GM19240 (cell line): ENCODE results near the gene SNTG2.

Experiments
- DNase-seq: peaks from one replicate; pipeline ENCODE4 v3.0.0; 2011; ENCODE audit warnings: low spot score; ENCODE audit not compliant: insufficient read length

SNTG2 gene

GRCh38 chr2:1268034-1268433 is 317.4 kb downstream of the SNTG2 start:
- no peak for DNase-seq

- no peak for DNase-seq
These were observed 319.2 kb downstream of the SNTG2 start for GRCh38 chr2:1269812-1270211.

- DNase-seq, result no peak
These were observed 322.2 kb downstream of the SNTG2 start for GRCh38 chr2:1272835-1273234.

- DNase-seq, result no peak
These were observed 327.0 kb downstream of the SNTG2 start for GRCh38 chr2:1277634-1278033.

- DNase-seq, result no peak
These were observed 327.5 kb downstream of the SNTG2 start for GRCh38 chr2:1278125-1278524.

- DNase-seq, result no peak
These were observed 328.2 kb downstream of the SNTG2 start for GRCh38 chr2:1278861-1279260.

- DNase-seq, result no peak
These were observed 331.9 kb downstream of the SNTG2 start for GRCh38 chr2:1282552-1282951.

GRCh38 chr2:1283020-1283801 is 332.6 kb downstream of the SNTG2 start:
- DNase-seq, result no peak

GRCh38 chr2:1283871-1284270 is 333.2 kb downstream of the SNTG2 start:
- no peak for DNase-seq

- no peak for DNase-seq
These were observed 336.3 kb downstream of the SNTG2 start for GRCh38 chr2:1286929-1287328.

- no peak for DNase-seq
These were observed 336.8 kb downstream of the SNTG2 start for GRCh38 chr2:1287427-1287826.

- no peak for DNase-seq
These were observed 344.3 kb downstream of the SNTG2 start for GRCh38 chr2:1294900-1295299.

- no peak for DNase-seq
These were observed 345.1 kb downstream of the SNTG2 start for GRCh38 chr2:1295740-1296139.

GRCh38 chr2:1297372-1298159 is 346.9 kb downstream of the SNTG2 start:
- DNase-seq, result no peak

- no peak for DNase-seq
These were observed 348.4 kb downstream of the SNTG2 start for GRCh38 chr2:1299043-1299442.

GRCh38 chr2:1300284-1300683 is 349.6 kb downstream of the SNTG2 start:
- DNase-seq, result no peak

- no peak for DNase-seq
These were observed 350.4 kb downstream of the SNTG2 start for GRCh38 chr2:1301056-1301455.

- DNase-seq, result no peak
These were observed 354.8 kb downstream of the SNTG2 start for GRCh38 chr2:1305342-1306013.

- no peak for DNase-seq
These were observed 355.5 kb downstream of the SNTG2 start for GRCh38 chr2:1306014-1306686.

- DNase-seq, result no peak
These were observed 356.3 kb downstream of the SNTG2 start for GRCh38 chr2:1306687-1307516.

- DNase-seq, result no peak
These were observed 357.0 kb downstream of the SNTG2 start for GRCh38 chr2:1307670-1308069.
